Erythroblast (primary cell): ENCODE measurements around the gene NUDT3.
"Not testable (repeated sequence)": the region's sequence is repeated elsewhere in the genome, so short reads cannot be mapped to it uniquely, and the experiment has no call there.

Source experiments
- DNase-seq, 2 experiments: peaks; one replicate each; lab custom pipeline; 2025; lab: John Stamatoyannopoulos, UW
- GATA1 ChIP-seq: IDR thresholded peaks from 2 replicates; pipeline ENCODE4 v1.6.1; 2011; ENCODE audit warnings: low read depth, mild to moderate bottlenecking, control low read depth, low read length, moderate library complexity
- POLR2A ChIP-seq: IDR thresholded peaks from 2 replicates; pipeline ENCODE4 v1.6.1; 2011; ENCODE audit warnings: mild to moderate bottlenecking, low read length

NUDT3 gene

GRCh38 chr6:34416877-34417371 is 24.5 kb upstream of the NUDT3 start:
- DNase-seq: no peak
- TF ChIP-seq POLR2A (no peak), GATA1 (no peak)

GRCh38 chr6:34414999-34415858 is 22.8 kb upstream of the NUDT3 start:
- TF ChIP-seq GATA1 (no peak), POLR2A (no peak)
- peak; percentile 77 to 81 for DNase-seq

DNA sequence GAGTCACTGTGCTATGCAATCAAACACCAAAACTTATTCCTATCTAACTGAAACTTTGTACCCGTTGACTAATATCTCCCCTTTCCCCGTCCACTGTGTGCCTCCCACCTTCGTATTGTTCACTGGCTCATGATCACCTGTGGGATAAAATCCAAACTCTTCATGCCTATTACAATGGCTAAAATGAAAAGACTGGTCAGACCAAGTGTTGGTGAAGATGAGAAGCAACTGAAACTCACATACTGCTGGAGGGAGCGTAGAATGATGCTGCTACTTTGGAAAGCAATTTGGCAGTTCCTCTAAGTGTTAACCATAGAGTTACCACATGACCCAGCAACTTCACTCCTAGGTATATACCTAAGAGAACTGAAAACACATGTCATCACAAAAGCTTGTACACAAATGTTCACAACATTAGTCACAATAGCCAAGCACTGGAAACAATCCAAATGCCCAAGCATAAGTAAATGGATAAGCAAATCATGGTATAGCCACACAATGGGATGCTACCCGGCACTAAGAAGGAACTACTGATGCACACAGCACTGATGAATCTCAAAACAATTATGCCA is 20.3 kb upstream of the NUDT3 start:
- DNase-seq: no peak
- TF ChIP-seq GATA1 (no peak), POLR2A (no peak)

- TF ChIP-seq GATA1 (no peak), POLR2A (no peak)
- DNase-seq: no peak
Measured at GRCh38 chr6:34412016-34412415, 19.5 kb upstream of the NUDT3 start.

DNA sequence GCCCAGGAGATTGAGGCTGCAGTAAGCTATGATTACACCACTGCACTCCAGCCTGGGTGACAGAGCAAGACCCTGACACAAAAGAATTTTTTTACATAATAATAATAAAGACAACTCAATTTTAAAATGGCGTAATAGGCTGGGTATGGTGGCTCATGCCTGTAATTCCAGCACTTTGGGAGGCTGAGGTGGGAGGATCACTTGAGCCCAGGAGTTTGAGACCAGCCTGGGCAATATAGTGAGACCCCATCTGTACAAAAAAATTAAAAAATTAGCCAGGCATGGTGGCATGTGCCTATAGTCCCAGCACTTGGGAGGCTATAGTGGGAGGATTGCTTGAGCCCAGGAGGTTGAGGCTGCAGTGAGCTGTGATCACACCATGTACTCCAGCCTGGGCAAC is 15.4 kb upstream of the NUDT3 start:
- not testable (repeated sequence) for DNase-seq

DNA sequence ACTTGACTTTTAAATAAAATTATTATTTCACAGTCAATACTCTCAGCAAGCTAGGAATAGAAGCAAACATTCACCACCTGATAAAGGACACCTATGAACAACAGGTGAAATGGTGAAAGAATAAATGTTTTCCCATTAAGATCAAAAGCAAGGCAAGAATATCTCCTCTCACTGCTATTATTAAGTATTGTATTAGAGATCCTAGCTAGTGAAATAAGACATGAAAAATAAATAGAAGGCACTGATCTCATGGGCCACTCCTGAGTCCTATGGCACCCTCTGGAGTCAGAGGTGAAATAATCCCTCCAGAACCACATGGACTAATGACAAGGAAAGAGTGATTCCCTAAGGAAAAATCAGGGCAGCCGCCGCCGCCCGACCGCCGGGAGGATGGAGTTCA is 4.0 kb upstream of the NUDT3 start:
- DNase-seq: no peak
- TF ChIP-seq POLR2A: no peak
- no peak for TF ChIP-seq GATA1

DNA sequence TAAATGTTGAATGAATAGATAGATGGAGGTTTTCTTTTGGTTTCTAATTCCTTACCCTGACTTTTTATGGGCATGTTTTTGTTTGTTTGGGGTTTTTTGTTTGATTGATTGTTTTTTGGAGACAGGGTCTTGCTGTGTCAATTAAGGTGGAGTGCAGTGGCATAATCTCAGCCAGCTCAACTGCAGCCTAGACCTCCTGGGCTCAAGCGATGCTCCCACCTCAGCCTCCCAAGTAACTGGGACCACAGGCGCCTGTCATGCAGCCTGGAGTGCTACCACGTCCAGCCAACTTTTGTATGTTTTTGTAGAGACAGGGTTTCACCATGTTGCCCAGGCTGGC is 1.5 kb upstream of the NUDT3 start:
- TF ChIP-seq GATA1 (no peak), POLR2A (no peak)
- no peak for DNase-seq

DNA sequence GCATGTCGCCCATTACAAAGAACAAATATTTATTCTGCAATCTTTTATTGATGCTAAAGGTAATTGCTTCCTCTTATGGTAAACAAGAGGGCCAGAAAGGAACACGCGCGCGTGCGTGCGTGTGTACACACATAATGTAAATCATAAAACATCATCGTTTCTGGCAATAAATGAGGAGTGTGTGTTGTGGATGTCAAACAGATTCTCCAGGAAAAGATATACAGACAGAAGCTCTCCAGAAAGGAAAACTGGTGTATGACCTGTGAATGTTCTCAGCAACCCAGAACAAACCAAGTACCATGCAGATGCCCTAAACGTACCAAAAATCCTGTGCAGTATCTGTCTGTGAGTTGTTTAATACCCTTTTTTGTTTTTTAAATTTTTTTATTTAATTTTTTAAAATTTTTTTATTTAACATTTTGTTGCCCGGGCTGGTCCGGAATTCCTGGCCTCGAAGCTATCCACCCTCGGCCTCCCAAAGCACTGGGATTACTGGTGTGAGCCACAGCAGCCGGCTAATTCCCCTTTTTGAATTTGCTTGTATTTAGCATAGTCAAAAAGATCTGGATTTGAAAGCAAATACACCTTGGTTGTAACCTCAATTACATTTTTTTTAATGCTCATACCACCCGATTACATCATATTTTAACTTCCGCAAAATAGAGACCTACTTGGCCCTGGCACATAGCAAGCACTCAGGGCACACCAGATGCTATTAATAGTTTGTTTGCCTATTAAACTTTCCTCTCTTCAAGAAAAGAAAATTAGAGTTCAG is 909 bp upstream of the NUDT3 start:
- no peak for DNase-seq
- TF ChIP-seq POLR2A: no peak
- no peak for TF ChIP-seq GATA1

- peak; percentile 83 to 84 for DNase-seq
- no peak for TF ChIP-seq GATA1
- TF ChIP-seq POLR2A: peak; percentile 3
Measured at GRCh38 chr6:34391786-34392496, 528 bp downstream of the NUDT3 start.

DNA sequence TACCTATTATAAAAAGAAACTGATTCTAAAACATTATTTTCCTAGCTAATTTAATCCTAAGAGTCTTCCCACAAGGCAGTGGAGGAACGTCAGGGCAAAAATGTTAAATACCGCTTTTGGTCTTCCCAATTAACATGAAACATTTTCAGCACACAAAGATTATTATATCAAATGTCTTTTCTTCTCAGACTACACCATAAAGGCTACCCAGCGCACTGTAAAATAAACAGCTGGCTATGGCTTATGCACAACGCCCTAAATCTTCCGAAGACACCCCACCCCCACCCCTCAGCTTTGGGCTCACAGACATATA is 1.0 kb downstream of the NUDT3 start:
- no peak for DNase-seq
- TF ChIP-seq GATA1 (no peak), POLR2A (no peak)

- TF ChIP-seq POLR2A (no peak), GATA1 (no peak)
- DNase-seq: peak; percentile 27 to 38
Measured at GRCh38 chr6:34390531-34391472, 1.7 kb downstream of the NUDT3 start.

- no peak for TF ChIP-seq GATA1
- TF ChIP-seq POLR2A: no peak
- DNase-seq: no peak
Measured at GRCh38 chr6:34389034-34389433, 3.4 kb downstream of the NUDT3 start.

DNA sequence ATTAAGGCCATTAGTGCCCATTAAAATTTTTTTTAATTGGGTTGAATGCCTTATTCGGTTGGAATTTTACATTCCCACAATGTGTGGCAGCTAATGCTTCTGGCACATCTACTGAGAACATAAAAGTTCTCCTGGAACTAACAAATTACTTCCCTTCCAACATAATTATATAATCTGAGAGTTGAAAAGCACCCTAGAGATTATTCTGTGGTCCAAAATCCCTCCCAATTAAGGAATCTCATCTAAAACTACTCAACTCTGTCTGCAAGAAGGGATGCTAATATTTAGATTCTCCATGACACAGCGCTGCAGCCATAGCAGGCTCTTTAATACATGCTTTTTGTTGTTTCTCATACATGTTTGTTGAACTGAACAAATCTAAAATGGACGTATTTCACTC is 4.0 kb downstream of the NUDT3 start:
- TF ChIP-seq POLR2A (no peak), GATA1 (no peak)
- DNase-seq: no peak
